Osteocyte (in vitro differentiated cells): ENCODE results near the gene ZSCAN22. TPM values are rescaled to one million over a fixed set of nuclear protein-coding genes. Genes with fewer than 3 reads are reported as not detected.

ENCODE experiments used
- DNase-seq: peaks from one replicate; pipeline ENCODE4 v3.0.0; 2021; ENCODE audit warnings: mixed read lengths; ENCODE audit not compliant: unreplicated experiment; ENCODE audit errors: extremely low spot score
- H3K27ac Mint-ChIP-seq: one replicate; pipeline ENCODE4 v1.8.0; 2021; ENCODE audit warnings: mild to moderate bottlenecking, mixed read lengths; ENCODE audit not compliant: unreplicated experiment
- H3K27me3 Mint-ChIP-seq: one replicate; pipeline ENCODE4 v1.8.0; 2021; ENCODE audit warnings: mixed read lengths; ENCODE audit not compliant: unreplicated experiment
- H3K36me3 Mint-ChIP-seq: one replicate; pipeline ENCODE4 v1.8.0; 2021; ENCODE audit warnings: mixed read lengths; ENCODE audit not compliant: unreplicated experiment
- H3K4me1 Mint-ChIP-seq: one replicate; pipeline ENCODE4 v1.8.0; 2021; ENCODE audit warnings: mixed read lengths; ENCODE audit not compliant: unreplicated experiment
- H3K4me3 Mint-ChIP-seq: one replicate; pipeline ENCODE4 v1.8.0; 2021; ENCODE audit warnings: mild to moderate bottlenecking, moderate library complexity, mixed read lengths; ENCODE audit not compliant: unreplicated experiment
- H3K9me3 Mint-ChIP-seq: one replicate; pipeline ENCODE4 v1.8.0; 2021; ENCODE audit warnings: mixed read lengths; ENCODE audit not compliant: unreplicated experiment
- total RNA-seq: library from RNA; stranded (reverse); gene quantifications from 2 replicates; pipeline ENCODE4 v1.2.1, GENCODE V29; 2021
- TF ChIP-seq, protein P1 (sequence below): fragments of 200-600 bp; sonication (generic); IDR thresholded peaks from 2 replicates; pipeline ENCODE4 v1.5.0; 2021; ENCODE audit warnings: antibody characterized with exemption, mild to moderate bottlenecking, moderate library complexity

ZSCAN22 gene
- total RNA-seq, 1 donor from 2014 or later, result 4.1 TPM

GRCh38 chr19:58354478-58355030 lies 27.8 kb downstream of the ZSCAN22 start:
- no peaks in the 10 kb centered on the region for H3K9me3 Mint-ChIP-seq
- no peak overlapping the region for H3K4me3 Mint-ChIP-seq
- TF ChIP-seq, protein P1, sequence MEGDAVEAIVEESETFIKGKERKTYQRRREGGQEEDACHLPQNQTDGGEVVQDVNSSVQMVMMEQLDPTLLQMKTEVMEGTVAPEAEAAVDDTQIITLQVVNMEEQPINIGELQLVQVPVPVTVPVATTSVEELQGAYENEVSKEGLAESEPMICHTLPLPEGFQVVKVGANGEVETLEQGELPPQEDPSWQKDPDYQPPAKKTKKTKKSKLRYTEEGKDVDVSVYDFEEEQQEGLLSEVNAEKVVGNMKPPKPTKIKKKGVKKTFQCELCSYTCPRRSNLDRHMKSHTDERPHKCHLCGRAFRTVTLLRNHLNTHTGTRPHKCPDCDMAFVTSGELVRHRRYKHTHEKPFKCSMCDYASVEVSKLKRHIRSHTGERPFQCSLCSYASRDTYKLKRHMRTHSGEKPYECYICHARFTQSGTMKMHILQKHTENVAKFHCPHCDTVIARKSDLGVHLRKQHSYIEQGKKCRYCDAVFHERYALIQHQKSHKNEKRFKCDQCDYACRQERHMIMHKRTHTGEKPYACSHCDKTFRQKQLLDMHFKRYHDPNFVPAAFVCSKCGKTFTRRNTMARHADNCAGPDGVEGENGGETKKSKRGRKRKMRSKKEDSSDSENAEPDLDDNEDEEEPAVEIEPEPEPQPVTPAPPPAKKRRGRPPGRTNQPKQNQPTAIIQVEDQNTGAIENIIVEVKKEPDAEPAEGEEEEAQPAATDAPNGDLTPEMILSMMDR, result no peak
- no peak overlapping the region for H3K27ac Mint-ChIP-seq
- no peak for DNase-seq
- peaks cover 8% of the 10 kb centered on the region for H3K36me3 Mint-ChIP-seq
- H3K27me3 Mint-ChIP-seq, result no peaks in the 10 kb centered on the region
- peaks cover 2% of the 10 kb centered on the region for H3K4me1 Mint-ChIP-seq

DNA sequence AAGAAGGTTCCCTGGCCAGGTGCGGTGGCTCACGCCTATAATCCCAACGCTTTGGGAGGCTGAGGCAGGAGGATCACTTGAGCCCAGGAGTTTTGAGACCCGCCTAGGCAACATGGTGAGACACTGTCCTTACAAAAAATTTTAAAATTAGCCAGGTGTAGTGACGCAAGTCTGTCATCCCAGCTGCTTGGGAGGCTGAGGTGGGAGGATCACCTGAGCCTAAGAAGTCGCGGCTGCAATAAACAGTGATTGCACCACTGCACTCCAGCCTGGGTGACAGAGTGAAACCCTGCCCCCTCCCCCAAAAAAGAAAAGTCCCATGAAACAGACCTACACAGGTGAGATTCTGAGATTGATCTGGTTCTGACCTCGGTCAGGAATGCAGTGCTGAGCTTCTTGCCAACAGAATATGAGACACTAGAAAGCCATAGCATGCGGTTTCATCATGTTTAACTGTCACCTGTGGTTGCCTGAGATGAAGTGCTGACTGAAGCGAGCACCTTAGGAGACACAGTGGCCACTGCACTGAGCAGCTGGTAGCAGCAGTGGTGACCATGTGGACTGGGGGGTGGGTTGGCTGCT lies 28.5 kb downstream of the ZSCAN22 start:
- Mint-ChIP-seq H3K4me3 (no peak overlapping the region), H3K27ac (no peak overlapping the region), H3K36me3 (peaks cover 6% of the 10 kb centered on the region), H3K4me1 (no peaks in the 10 kb centered on the region), H3K9me3 (no peaks in the 10 kb centered on the region), H3K27me3 (no peaks in the 10 kb centered on the region)
- TF ChIP-seq, protein P1, result no peak
- DNase-seq, result no peak

GRCh38 chr19:58355908-58356765 lies 29.3 kb downstream of the ZSCAN22 start:
- Mint-ChIP-seq H3K36me3 (peaks cover 4% of the 10 kb centered on the region), H3K27me3 (no peaks in the 10 kb centered on the region), H3K9me3 (no peaks in the 10 kb centered on the region), H3K4me3 (no peak overlapping the region), H3K4me1 (no peaks in the 10 kb centered on the region), H3K27ac (no peak overlapping the region)
- DNase-seq, result no peak
- TF ChIP-seq, protein P1, result no peak

DNA sequence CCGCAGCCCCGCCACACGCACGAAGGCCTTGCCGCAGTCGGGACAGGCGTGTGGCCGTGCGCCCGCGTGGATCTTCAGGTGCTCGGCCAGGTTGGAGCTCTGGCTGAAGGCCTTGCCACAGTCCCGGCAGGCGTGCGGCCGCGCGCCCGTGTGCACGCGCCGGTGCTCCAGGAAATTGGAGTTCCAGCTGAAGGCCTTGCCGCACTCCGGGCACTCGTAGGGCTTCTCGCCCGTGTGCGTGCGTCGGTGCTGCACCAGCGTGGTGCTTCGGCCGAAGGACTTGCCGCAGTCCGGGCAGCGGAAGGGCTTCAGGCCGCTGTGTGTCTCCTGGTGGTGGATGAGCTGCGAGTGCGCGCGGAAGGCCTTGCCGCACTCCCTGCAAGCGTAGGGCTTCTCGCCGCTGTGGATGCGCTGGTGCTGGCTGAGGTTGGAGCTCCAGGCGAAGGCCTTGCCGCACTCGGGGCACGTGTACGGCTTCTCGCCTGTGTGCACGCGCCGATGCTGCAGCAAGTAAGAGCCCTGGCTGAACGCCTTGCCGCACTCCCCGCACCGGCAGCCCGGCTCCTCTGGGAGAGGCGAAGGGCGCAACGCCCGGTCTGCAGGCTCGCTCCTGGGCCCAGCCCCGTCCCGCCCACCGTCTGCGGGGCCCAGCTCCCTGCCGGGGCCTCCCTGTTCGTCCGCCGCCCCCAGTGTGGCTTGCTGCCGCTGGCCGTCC lies 30.1 kb downstream of the ZSCAN22 start:
- TF ChIP-seq, protein P1, result no peak
- no peak overlapping the region for H3K4me3 Mint-ChIP-seq
- H3K27ac Mint-ChIP-seq, result no peak overlapping the region
- peaks cover 2% of the 10 kb centered on the region for H3K36me3 Mint-ChIP-seq
- no peak for DNase-seq
- no peaks in the 10 kb centered on the region for H3K9me3 Mint-ChIP-seq
- H3K27me3 Mint-ChIP-seq, result no peaks in the 10 kb centered on the region
- H3K4me1 Mint-ChIP-seq, result peaks cover 7% of the 10 kb centered on the region
